OCI-LY1 (cell line): Measurements from ENCODE around the gene ACADM.

Experiments used
- H2AFZ ChIP-seq: fragments of 200-600 bp; sonication (generic), shearing (Covaris generic); 2 replicates; pipeline ENCODE4 v1.6.0; 2014; ENCODE audit warnings: antibody characterized with exemption, mild to moderate bottlenecking, low read length
- H3F3A ChIP-seq: fragments of 200-600 bp; sonication (generic), shearing (Covaris generic); 2 replicates; pipeline ENCODE4 v1.6.0; 2014; ENCODE audit warnings: mild to moderate bottlenecking, antibody characterized with exemption, low read length, moderate library complexity; ENCODE audit not compliant: insufficient read depth
- H3K27ac ChIP-seq: fragments of 200-600 bp; sonication (generic); 2 replicates; pipeline ENCODE4 v1.5.1; 2014; ENCODE audit warnings: low read length, mixed run types, mild to moderate bottlenecking, low read depth; ENCODE audit not compliant: poor library complexity, severe bottlenecking
- H3K27me3 ChIP-seq: fragments of 200-600 bp; sonication (generic); 2 replicates; pipeline ENCODE4 v1.6.0; 2014; ENCODE audit warnings: antibody characterized with exemption, mild to moderate bottlenecking, low read length, moderate library complexity; ENCODE audit not compliant: insufficient read depth
- H3K36me3 ChIP-seq: fragments of 200-600 bp; sonication (generic); 2 replicates; pipeline ENCODE4 v1.6.1; 2014; ENCODE audit warnings: mild to moderate bottlenecking, antibody characterized with exemption, low read length, moderate library complexity, mixed read lengths; ENCODE audit not compliant: insufficient read depth
- H3K4me1 ChIP-seq: fragments of 200-600 bp; sonication (generic); 2 replicates; pipeline ENCODE4 v1.5.1; 2014; ENCODE audit warnings: mild to moderate bottlenecking, low read length, moderate library complexity; ENCODE audit not compliant: insufficient read depth, severe bottlenecking
- H3K4me2 ChIP-seq: fragments of 200-600 bp; sonication (generic), shearing (Covaris generic); 2 replicates; pipeline ENCODE4 v1.6.1; 2014; ENCODE audit warnings: low read length
- H3K4me3 ChIP-seq: fragments of 200-600 bp; sonication (generic); 2 replicates; pipeline ENCODE4 v1.5.1; 2014; ENCODE audit warnings: low read length, low read depth, mild to moderate bottlenecking, mixed read lengths; ENCODE audit not compliant: poor library complexity, severe bottlenecking
- H3K79me2 ChIP-seq: fragments of 200-600 bp; shearing (Covaris generic); 2 replicates; pipeline ENCODE4 v1.6.1; 2016; ENCODE audit warnings: mixed run types, low read length, mixed read lengths; ENCODE audit not compliant: insufficient read depth
- H3K9ac ChIP-seq: fragments of 200-600 bp; sonication (generic), shearing (Covaris generic); 2 replicates; pipeline ENCODE4 v1.6.1; 2014; ENCODE audit warnings: mild to moderate bottlenecking, low read length, mixed read lengths
- H3K9me2 ChIP-seq: fragments of 200-600 bp; sonication (generic), shearing (Covaris generic); 2 replicates; pipeline ENCODE4 v1.6.1; 2014; ENCODE audit warnings: low read depth, mild to moderate bottlenecking, low read length, mixed read lengths
- H3K9me3 ChIP-seq: fragments of 200-600 bp; shearing (Covaris generic); 2 replicates; pipeline ENCODE4 v1.6.1; 2014; ENCODE audit warnings: low read length, mixed read lengths
- H4K20me1 ChIP-seq: fragments of 200-600 bp; sonication (generic), shearing (Covaris generic); 2 replicates; pipeline ENCODE4 v1.6.0; 2016; ENCODE audit warnings: mild to moderate bottlenecking, low read length; ENCODE audit not compliant: insufficient read depth
- EZH2 ChIP-seq: fragments of 200-600 bp; sonication (generic), shearing (Covaris generic); IDR thresholded peaks from 2 replicates; pipeline ENCODE4 v1.8.0; 2017; ENCODE audit warnings: borderline replicate concordance, mixed run types, mild to moderate bottlenecking, antibody characterized with exemption, low read length, moderate library complexity, mixed read lengths
- TF ChIP-seq, protein P1 (sequence below): fragments of 200-600 bp; sonication (generic), shearing (Covaris generic); IDR thresholded peaks from 2 replicates; pipeline ENCODE4 v1.5.1; 2017; ENCODE audit warnings: mild to moderate bottlenecking, antibody characterized with exemption, low read length, moderate library complexity, mixed read lengths

Gene ACADM

DNA sequence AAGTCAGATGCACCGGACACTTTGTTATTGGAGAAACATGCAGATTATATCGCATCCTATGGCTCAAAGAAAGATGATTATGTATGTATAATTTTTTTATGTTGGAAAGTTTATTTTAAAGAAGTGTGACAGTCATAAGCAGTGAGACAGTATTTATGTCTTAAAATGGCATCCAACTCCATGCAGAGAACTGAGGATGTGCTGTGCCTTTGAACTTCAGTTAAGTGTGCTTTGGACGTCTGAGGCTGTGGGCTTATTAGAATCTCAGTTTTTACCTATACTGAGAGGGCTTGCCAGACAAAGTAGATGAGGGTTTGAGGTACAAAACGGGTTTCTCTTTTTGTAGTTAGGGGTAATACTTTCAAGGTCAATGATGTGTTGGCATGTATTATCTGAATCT lies 63.0 kb downstream of the ACADM start:
- Histone ChIP-seq H3K9me3 (no peaks in the 10 kb centered on the region), H3K4me2 (peak overlapping the region; percentile 80), H3F3A (no peaks in the 10 kb centered on the region; the same call in 1 of the 2 replicates), H2AFZ (no peak overlapping the region), H3K79me2 (peaks cover 44% of the 10 kb centered on the region), H3K9me2 (no peaks in the 10 kb centered on the region), H3K4me1 (peaks cover 65% of the 10 kb centered on the region), H3K4me3 (peak overlapping the region; percentile 92), H3K27me3 (no peaks in the 10 kb centered on the region), H3K27ac (peak overlapping the region; percentile 96), H3K36me3 (peaks cover 59% of the 10 kb centered on the region), H4K20me1 (0 out of 2 replicates have a peak, but pooled peaks cover 2% of the 10 kb centered on the region), H3K9ac (peak overlapping the region; percentile 93)
- TF ChIP-seq, protein P1, sequence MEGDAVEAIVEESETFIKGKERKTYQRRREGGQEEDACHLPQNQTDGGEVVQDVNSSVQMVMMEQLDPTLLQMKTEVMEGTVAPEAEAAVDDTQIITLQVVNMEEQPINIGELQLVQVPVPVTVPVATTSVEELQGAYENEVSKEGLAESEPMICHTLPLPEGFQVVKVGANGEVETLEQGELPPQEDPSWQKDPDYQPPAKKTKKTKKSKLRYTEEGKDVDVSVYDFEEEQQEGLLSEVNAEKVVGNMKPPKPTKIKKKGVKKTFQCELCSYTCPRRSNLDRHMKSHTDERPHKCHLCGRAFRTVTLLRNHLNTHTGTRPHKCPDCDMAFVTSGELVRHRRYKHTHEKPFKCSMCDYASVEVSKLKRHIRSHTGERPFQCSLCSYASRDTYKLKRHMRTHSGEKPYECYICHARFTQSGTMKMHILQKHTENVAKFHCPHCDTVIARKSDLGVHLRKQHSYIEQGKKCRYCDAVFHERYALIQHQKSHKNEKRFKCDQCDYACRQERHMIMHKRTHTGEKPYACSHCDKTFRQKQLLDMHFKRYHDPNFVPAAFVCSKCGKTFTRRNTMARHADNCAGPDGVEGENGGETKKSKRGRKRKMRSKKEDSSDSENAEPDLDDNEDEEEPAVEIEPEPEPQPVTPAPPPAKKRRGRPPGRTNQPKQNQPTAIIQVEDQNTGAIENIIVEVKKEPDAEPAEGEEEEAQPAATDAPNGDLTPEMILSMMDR, result no peak
- no peak for TF ChIP-seq EZH2

DNA sequence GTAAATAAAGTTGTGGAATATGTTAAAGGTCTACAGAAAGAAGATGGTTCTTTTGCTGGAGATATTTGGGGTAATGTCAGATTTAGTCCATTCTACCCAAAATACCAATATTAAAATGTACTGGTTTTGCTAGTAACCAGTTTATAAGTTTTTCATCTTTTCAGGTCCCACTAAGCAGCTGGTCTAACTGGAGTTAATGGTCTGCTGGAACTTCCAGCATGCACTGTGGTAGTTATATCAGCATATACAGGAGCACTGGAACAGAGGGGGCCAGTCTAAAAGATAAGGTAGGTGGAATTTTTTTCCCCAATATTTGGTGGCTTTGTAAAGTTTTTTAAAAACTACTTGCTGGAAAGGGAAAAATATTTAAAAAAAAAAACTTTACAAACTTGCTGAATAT lies 65.5 kb downstream of the ACADM start:
- Histone ChIP-seq H3K36me3 (peaks cover 83% of the 10 kb centered on the region), H3K4me1 (peaks cover 54% of the 10 kb centered on the region), H3K4me2 (peak overlapping the region; percentile 80), H3K9ac (peak overlapping the region; percentile 93), H3F3A (no peaks in the 10 kb centered on the region; the same call in 1 of the 2 replicates), H3K27ac (no peak overlapping the region), H3K9me2 (no peaks in the 10 kb centered on the region), H3K4me3 (peak overlapping the region; percentile 92), H3K79me2 (peaks cover 44% of the 10 kb centered on the region), H2AFZ (no peak overlapping the region), H4K20me1 (0 out of 2 replicates have a peak, but pooled peaks cover 2% of the 10 kb centered on the region), H3K27me3 (no peaks in the 10 kb centered on the region), H3K9me3 (no peaks in the 10 kb centered on the region)
- TF ChIP-seq, protein P1, result no peak
- TF ChIP-seq EZH2, result no peak

DNA sequence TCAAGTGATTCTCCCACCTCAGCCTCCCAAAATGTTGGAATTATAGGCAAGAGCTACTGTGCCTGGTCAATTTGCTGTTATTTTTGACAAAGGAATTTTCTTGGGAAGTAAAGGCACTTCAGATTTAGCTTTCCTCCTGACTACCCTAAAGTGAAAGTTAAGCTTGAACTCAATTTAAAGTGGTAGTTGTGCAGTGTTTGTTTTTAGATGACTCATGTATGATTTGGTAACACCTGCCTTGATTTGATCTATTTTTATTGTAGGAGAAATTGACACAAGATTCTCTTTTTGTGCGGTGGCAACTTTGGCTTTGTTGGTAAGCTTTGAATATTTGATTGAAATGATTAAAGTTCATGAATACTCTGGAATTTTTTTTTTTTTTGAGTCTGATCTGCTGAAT lies 66.5 kb downstream of the ACADM start:
- peaks cover 3% of the 10 kb centered on the region; the same call in 1 of the 2 replicates for H3F3A ChIP-seq
- H3K4me1 ChIP-seq, result peaks cover 45% of the 10 kb centered on the region
- H3K9me2 ChIP-seq, result no peaks in the 10 kb centered on the region
- H3K27me3 ChIP-seq, result no peaks in the 10 kb centered on the region
- peak overlapping the region; percentile 80; the same call in 1 of the 2 replicates for H3K4me2 ChIP-seq
- H3K79me2 ChIP-seq, result peaks cover 44% of the 10 kb centered on the region
- H3K4me3 ChIP-seq, result no peak overlapping the region
- H3K27ac ChIP-seq, result no peak overlapping the region
- TF ChIP-seq, protein P1, result no peak
- H4K20me1 ChIP-seq, result 0 out of 2 replicates have a peak, but pooled peaks cover 2% of the 10 kb centered on the region
- H3K9ac ChIP-seq, result no peak overlapping the region
- H3K9me3 ChIP-seq, result no peaks in the 10 kb centered on the region
- H3K36me3 ChIP-seq, result peaks cover 93% of the 10 kb centered on the region
- no peak overlapping the region for H2AFZ ChIP-seq
